ENCODE results near the gene ZSWIM1.

GRCh38 chr20:45921337-45922189 lies 40.5 kb downstream of the ZSWIM1 start:
- TF ChIP-seq CTCF (IDR thresholded peaks at IDR 0.05) (no peak), POLR2A (IDR thresholded peaks at IDR 0.05) (no peak)

Data from testis (tissue), 2 donors.